Suprapubic skin (tissue), 4 donors: Measurements from ENCODE around the gene NEK5. TPM values are rescaled to one million over a fixed set of nuclear protein-coding genes. Genes with fewer than 3 reads are reported as not detected.

Source experiments
- DNase-seq, 2 donors: peaks; one replicate each; pipeline ENCODE4 v3.0.0-alpha.2; 2019; ENCODE audit warnings: low spot score in 2 of 2
- H3K27ac ChIP-seq: fragments of 200-600 bp; sonication (generic); one replicate; pipeline ENCODE4 v1.5.1; 2019
- H3K27me3 ChIP-seq: fragments of 200-600 bp; sonication (generic); one replicate; pipeline ENCODE4 v1.5.1; 2019
- H3K36me3 ChIP-seq: fragments of 200-600 bp; sonication (generic); one replicate; pipeline ENCODE4 v1.5.1; 2019
- H3K4me1 ChIP-seq: fragments of 200-600 bp; sonication (generic); one replicate; pipeline ENCODE4 v1.5.1; 2019
- H3K4me3 ChIP-seq: fragments of 200-600 bp; sonication (generic); one replicate; pipeline ENCODE4 v1.5.1; 2019; ENCODE audit warnings: mild to moderate bottlenecking
- H3K9me3 ChIP-seq: fragments of 200-600 bp; sonication (generic); one replicate; pipeline ENCODE4 v1.5.1; 2019
- EP300 ChIP-seq: sonication (generic); formaldehyde crosslinking; IDR thresholded peaks from one replicate; pipeline ENCODE4 v1.6.1; 2017; ENCODE audit warnings: antibody characterized with exemption
- POLR2A ChIP-seq, 2 donors: fragments of 450-650 bp; IDR thresholded peaks; one replicate each; pipeline ENCODE4 v1.6.1; 2017; ENCODE audit warnings: antibody characterized with exemption in 2 of 2, mild to moderate bottlenecking in 2 of 2, moderate library complexity in 2 of 2
- POLR2AphosphoS5 ChIP-seq, 3 donors: sonication (generic); formaldehyde crosslinking; IDR thresholded peaks; one replicate each; pipeline ENCODE4 v1.6.1; 2017; ENCODE audit warnings: antibody characterized with exemption in 3 of 3
- WGBS: methylation state at CpG from one replicate; pipeline ENCODE4 v1.1.5; 2018; 5-methylcytosine and 5-hydroxymethylcytosine counted together
- total RNA-seq, 4 donors: library from RNA; depleted of rRNA; stranded (reverse); fragments of >200 nt; gene quantifications; one replicate each; pipeline ENCODE4 v1.1.0, GENCODE V29; 2016
- TF ChIP-seq, protein P1 (sequence below), 2 donors: fragments of 200-600 bp in 1 of 2; fragments of 450-650 bp in 1 of 2; sonication (generic) in 1 of 2; IDR thresholded peaks; one replicate each; pipeline ENCODE4 v1.5.1; 2016 to 2019; ENCODE audit warnings: antibody characterized with exemption in 2 of 2, mild to moderate bottlenecking in 1 of 2, moderate library complexity in 1 of 2

Gene NEK5
- total RNA-seq, 4 donors from 2014 or later = 0.38 to 0.51 (median 0.42) TPM; not detected in 1

DNA sequence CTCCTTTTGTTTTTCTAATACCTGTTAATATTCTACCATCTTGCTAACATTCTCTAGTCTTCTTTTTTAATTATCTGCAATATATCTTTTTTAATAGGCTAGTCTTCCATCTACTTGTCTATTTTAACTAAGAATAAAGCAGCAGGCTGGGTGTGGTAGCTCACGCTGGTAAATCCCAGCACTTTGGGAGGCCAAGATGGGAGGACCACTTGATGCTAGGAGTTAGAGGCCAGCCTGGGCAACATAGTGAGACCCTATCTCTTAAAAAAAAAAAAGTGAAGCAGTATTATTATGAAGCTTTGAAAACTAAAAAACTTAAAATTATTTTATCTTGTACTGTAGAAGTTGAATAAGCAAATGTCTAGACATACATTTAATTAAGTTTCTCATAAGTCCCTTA, 101.0 kb downstream of the NEK5 start:
- Histone ChIP-seq H3K27ac (no peak overlapping the region), H3K9me3 (peaks cover 12% of the 10 kb centered on the region), H3K4me1 (no peaks in the 10 kb centered on the region), H3K27me3 (no peaks in the 10 kb centered on the region), H3K36me3 (peaks cover 58% of the 10 kb centered on the region), H3K4me3 (no peak overlapping the region)
- TF ChIP-seq, protein P1, sequence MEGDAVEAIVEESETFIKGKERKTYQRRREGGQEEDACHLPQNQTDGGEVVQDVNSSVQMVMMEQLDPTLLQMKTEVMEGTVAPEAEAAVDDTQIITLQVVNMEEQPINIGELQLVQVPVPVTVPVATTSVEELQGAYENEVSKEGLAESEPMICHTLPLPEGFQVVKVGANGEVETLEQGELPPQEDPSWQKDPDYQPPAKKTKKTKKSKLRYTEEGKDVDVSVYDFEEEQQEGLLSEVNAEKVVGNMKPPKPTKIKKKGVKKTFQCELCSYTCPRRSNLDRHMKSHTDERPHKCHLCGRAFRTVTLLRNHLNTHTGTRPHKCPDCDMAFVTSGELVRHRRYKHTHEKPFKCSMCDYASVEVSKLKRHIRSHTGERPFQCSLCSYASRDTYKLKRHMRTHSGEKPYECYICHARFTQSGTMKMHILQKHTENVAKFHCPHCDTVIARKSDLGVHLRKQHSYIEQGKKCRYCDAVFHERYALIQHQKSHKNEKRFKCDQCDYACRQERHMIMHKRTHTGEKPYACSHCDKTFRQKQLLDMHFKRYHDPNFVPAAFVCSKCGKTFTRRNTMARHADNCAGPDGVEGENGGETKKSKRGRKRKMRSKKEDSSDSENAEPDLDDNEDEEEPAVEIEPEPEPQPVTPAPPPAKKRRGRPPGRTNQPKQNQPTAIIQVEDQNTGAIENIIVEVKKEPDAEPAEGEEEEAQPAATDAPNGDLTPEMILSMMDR (IDR thresholded peaks at IDR 0.05) = no peak
- TF ChIP-seq POLR2A (IDR thresholded peaks at IDR 0.05) (no peak), EP300 (no peak), POLR2AphosphoS5 (IDR thresholded peaks at IDR 0.05) (no peak)
- WGBS = 97% methylated on average over 1 of the region's 1 CpG
- DNase-seq = no peak

DNA sequence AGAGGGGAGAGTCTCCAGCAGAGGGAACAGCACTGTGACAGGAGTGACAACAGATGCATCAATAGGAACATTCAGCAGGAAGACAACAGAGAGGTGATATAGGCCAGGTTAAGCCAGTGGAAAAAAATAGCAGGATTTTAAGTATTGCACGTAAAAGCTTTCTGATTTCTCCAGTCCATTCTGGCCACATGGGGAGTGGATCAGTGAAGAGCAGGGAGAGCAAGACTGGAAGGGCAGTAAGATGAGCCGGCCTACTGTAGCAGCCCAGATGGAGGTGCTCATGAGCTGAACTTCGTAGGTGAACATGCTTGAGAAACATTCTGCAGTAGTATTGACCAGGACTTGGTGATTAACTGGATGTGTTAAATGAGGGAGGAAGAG, 102.6 kb downstream of the NEK5 start:
- Histone ChIP-seq H3K36me3 (peaks cover 74% of the 10 kb centered on the region), H3K27me3 (no peaks in the 10 kb centered on the region), H3K4me3 (no peak overlapping the region), H3K9me3 (peaks cover 9% of the 10 kb centered on the region), H3K4me1 (no peaks in the 10 kb centered on the region), H3K27ac (no peak overlapping the region)
- TF ChIP-seq, protein P1 (IDR thresholded peaks at IDR 0.05) = no peak
- no peak for TF ChIP-seq POLR2AphosphoS5 (IDR thresholded peaks at IDR 0.05)
- TF ChIP-seq POLR2A (IDR thresholded peaks at IDR 0.05) = no peak
- TF ChIP-seq EP300 = no peak
- no peak for DNase-seq
- 96% methylated on average over 3 of the region's 3 CpGs for WGBS

DNA sequence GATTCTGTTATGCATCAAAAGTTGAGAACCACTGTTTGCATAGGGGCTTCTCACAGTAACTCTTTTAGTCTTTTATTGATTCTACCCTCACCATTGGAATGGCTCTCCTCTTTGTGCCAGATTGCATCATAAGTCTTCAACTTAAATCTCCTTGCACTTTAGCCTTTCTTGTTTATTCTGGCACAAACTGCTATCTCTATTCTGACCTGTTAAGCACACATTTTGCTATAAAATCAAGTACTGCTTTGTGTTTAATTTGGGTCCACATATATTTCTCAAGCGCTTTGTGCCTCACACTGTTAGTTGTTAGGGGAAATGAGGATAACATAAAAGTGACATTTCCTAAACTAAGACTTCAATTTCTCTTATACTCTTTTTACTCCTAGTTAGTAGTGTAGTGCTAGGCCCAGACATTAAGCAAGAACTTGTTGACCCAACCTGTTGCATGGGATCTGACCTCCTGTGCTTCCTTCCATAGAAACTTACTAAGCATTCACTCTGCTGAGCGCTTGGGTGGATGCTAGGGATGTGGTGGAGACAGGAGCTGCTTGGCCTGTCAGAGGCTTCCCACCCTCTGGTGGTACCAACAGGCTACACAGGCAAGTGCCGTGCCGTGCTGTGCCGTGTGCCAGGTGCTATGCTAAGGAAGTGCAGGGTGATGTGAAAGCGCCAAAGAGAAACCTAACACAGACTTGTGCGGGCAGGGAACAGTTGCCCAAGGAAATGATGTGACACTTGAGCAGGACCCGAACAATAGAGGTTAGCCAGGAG, 103.2 kb downstream of the NEK5 start:
- peaks cover 9% of the 10 kb centered on the region for H3K9me3 ChIP-seq
- no peak overlapping the region for H3K4me3 ChIP-seq
- H3K27me3 ChIP-seq = no peaks in the 10 kb centered on the region
- no peak for TF ChIP-seq EP300
- TF ChIP-seq, protein P1 (IDR thresholded peaks at IDR 0.05) = no peak
- no peak for TF ChIP-seq POLR2AphosphoS5 (IDR thresholded peaks at IDR 0.05)
- no peak for TF ChIP-seq POLR2A (IDR thresholded peaks at IDR 0.05)
- H3K36me3 ChIP-seq = peaks cover 80% of the 10 kb centered on the region
- no peak overlapping the region for H3K27ac ChIP-seq
- WGBS = 96% methylated on average over 8 of the region's 8 CpGs
- no peak for DNase-seq
- H3K4me1 ChIP-seq = no peaks in the 10 kb centered on the region

DNA sequence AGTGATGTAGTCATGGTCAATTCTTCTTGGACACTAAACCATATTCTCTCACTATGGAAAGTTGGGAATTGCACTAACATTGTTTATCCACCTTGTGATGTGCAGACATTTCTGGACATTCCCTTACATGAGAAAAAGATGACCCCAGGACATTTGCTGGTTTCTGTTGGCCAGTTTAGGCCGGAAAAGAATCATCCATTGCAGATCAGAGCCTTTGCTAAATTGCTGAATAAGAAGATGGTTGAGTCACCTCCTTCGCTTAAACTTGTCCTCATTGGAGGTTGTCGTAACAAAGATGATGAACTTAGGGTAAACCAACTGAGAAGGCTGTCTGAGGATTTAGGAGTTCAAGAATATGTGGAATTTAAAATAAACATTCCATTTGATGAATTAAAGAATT, 104.4 kb downstream of the NEK5 start, which contains the start of gene UTP14C:
Gene UTP14C (plus strand): TSS at position 211 of the 400 bp plus-strand sequence. CDS start 4,114 bp downstream, outside the sequence.
- Histone ChIP-seq H3K9me3 (peaks cover 9% of the 10 kb centered on the region), H3K27ac (no peak within 1 kb of the TSS), H3K4me1 (no peaks in the 10 kb centered on the region), H3K4me3 (no peak within 1 kb of the TSS), H3K27me3 (no peaks in the 10 kb centered on the region), H3K36me3 (peaks cover 92% of the 10 kb centered on the region)
- TF ChIP-seq POLR2AphosphoS5 (IDR thresholded peaks at IDR 0.05) = no peak
- TF ChIP-seq, protein P1 (IDR thresholded peaks at IDR 0.05) = no peak
- TF ChIP-seq POLR2A (IDR thresholded peaks at IDR 0.05) = no peak
- TF ChIP-seq EP300 = no peak
- 99% methylated on average over 3 of the region's 3 CpGs for WGBS
- DNase-seq = no peak

DNA sequence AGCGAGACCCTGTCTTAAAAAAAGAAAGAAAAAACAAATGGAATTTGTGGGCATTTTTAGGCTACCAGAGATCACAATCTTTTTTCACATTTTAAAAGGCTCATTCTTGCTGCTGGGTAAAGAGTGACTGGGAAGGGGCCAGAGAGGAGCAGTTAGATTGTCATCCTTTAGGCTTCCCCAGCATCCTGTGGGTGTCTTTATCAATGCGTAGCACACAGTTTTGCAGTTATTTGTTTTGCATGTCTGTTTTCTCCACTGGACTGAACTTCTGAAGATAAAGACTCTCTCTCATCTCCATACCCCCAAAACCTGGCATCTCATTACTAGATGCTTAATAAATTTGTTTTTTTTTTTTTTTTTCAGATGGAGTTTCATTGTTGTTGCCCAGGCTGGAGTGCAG, 106.5 kb downstream of the NEK5 start:
- DNase-seq = no peak
- Histone ChIP-seq H3K36me3 (peaks cover 91% of the 10 kb centered on the region), H3K27ac (no peak overlapping the region), H3K4me3 (no peak overlapping the region), H3K27me3 (no peaks in the 10 kb centered on the region), H3K4me1 (no peaks in the 10 kb centered on the region), H3K9me3 (peaks cover 4% of the 10 kb centered on the region)
- 100% methylated on average over 2 of the region's 2 CpGs for WGBS
- TF ChIP-seq POLR2AphosphoS5 (IDR thresholded peaks at IDR 0.05) (no peak), POLR2A (IDR thresholded peaks at IDR 0.05) (no peak), EP300 (no peak)
- TF ChIP-seq, protein P1 (IDR thresholded peaks at IDR 0.05) = no peak
